GM12873 (cell line): ENCODE results near the gene XKR7.

Experiments used
- CTCF ChIP-seq: IDR thresholded peaks from 2 replicates; pipeline ENCODE4 v1.5.1; 2012; ENCODE audit warnings: low read depth, mild to moderate bottlenecking, moderate library complexity, low read length, control low read depth; ENCODE audit not compliant: insufficient read depth; ENCODE audit errors: missing control alignments

The XKR7 gene

GRCh38 chr20:32037929-32038328 is 70.0 kb downstream of the XKR7 start:
- no peak for TF ChIP-seq CTCF

- no peak for TF ChIP-seq CTCF
Observed at GRCh38 chr20:32040142-32040953, 72.4 kb downstream of the XKR7 start.

GRCh38 chr20:32045999-32046398 is 78.0 kb downstream of the XKR7 start:
- TF ChIP-seq CTCF: no peak

GRCh38 chr20:32050324-32050841 is 82.4 kb downstream of the XKR7 start:
- no peak for TF ChIP-seq CTCF

- no peak for TF ChIP-seq CTCF
Observed at GRCh38 chr20:32050851-32051556, 83.1 kb downstream of the XKR7 start.

GRCh38 chr20:32051720-32052089 is 83.8 kb downstream of the XKR7 start:
- no peak for TF ChIP-seq CTCF

- no peak for TF ChIP-seq CTCF
Observed at GRCh38 chr20:32052090-32052777, 84.3 kb downstream of the XKR7 start, which contains the start of gene HCK. Gene HCK (plus strand): TSS chr20:32052242.
